ENCODE measurements around the gene DPF1. TPM values are rescaled to one million over a fixed set of nuclear protein-coding genes. Genes with fewer than 3 reads are reported as not detected.
A peak's percentile ranks its signal among the peaks of the same experiment; 100 is the strongest.

Gene DPF1
- total and polyA plus RNA-seq, 10 of the 15 experiments (the other 5 are each of a cell fraction or from before 2014, with no cell fraction given): 0.11 to 4.3 (median 2.4) TPM

- WGBS (ENCODE audit: insufficient coverage, insufficient replicate concordance, low lambda C conversion rate, missing lambda C conversion rate): 26% methylated on average over 7 of the region's 7 CpGs
- H3K36me3 ChIP-seq (ENCODE audit: control insufficient read depth in 2 of 2, insufficient read depth in 2 of 2, low read length in 1 of 2): no peaks in the 10 kb centered on the region
- no peak overlapping the region for H3K27ac ChIP-seq (ENCODE audit: control insufficient read depth, insufficient read depth)
- POLR2A ChIA-PET: no interaction called here
- RAD21 ChIA-PET (ENCODE audit: unreplicated experiment): interaction anchor here (0.8 to 1.6 kb wide), 4 partner anchors 95 to 169 kb away, joined by 3 to 4 read pairs (median 3); partner anchors contain the start of gene FAM98C
- H2AFZ ChIP-seq (ENCODE audit: control insufficient read depth, low read depth, low read length): peak overlapping the region; percentile 46; the same call in 1 of the 2 replicates
- CTCF ChIA-PET: interaction anchor here (0.6 to 2.4 kb wide), 8 partner anchors 9 to 331 kb away, joined by 3 to 15 read pairs (median 6); no protein-coding TSS in a partner anchor
- BruUV-seq (replicated peaks): no TSS peak
- H4K20me1 ChIP-seq (ENCODE audit: control insufficient read depth, insufficient read depth): no peaks in the 10 kb centered on the region
- peaks cover 1 to 2% of the 10 kb centered on the region in 2 experiments; a peak in 3 of 4 replicates for H3K27me3 ChIP-seq (replicated peaks in 1 of 2; ENCODE audit: control insufficient read depth in 2 of 2, insufficient read depth in 2 of 2, low read length in 1 of 2)
- intact Hi-C loops (cut with micrococcal nuclease; ENCODE audit: unreplicated experiment) (loop anchor here (2.0 to 5.0 kb wide), 2 partner anchors 101 to 154 kb away; partner anchors contain the start of genes CATSPERG, GGN and SPRED3), in situ Hi-C loops (cut with MboI) (loop anchor here (5.0 kb wide), 1 partner anchor 331 kb away; no protein-coding TSS in a partner anchor)
- SMC1A ChIA-PET (ENCODE audit: uncharacterized antibody, unreplicated experiment): interaction anchor here (1.4 to 1.9 kb wide), 4 partner anchors 101 to 331 kb away, joined by 5 to 14 read pairs (median 9); partner anchors contain the start of genes CATSPERG, FAM98C and PSMD8
- FAIRE-seq (peak; percentile 85), DNase-seq (ENCODE audit: low read depth, low spot score) (no peak), ATAC-seq (peak; percentile 88)
- no peaks in the 10 kb centered on the region for H3K9me3 ChIP-seq (replicated peaks; ENCODE audit: control insufficient read depth, insufficient read depth, low read length)
- H3K4me1 ChIP-seq (ENCODE audit: control insufficient read depth, insufficient read depth, low read length): no peaks in the 10 kb centered on the region
- no peaks in the 10 kb centered on the region for H3K79me2 ChIP-seq (ENCODE audit: control insufficient read depth, insufficient read depth, low read length)
- H3K4me3 ChIP-seq: no peak overlapping the region
- no peak overlapping the region for H3K9ac ChIP-seq (ENCODE audit: control insufficient read depth, insufficient read depth, low read length)
- no peak overlapping the region for H3K4me2 ChIP-seq (ENCODE audit: control insufficient read depth, insufficient read depth)
- TF ChIP-seq NR2C2 (IDR thresholded peaks at IDR 0.05; ENCODE audit: borderline replicate concordance, control insufficient read depth, insufficient read length, low read depth): no peak
- peak; percentile 64 for TF ChIP-seq PKNOX1 (IDR thresholded peaks at IDR 0.05)
- no peak for TF ChIP-seq CBFB (IDR thresholded peaks at IDR 0.05; ENCODE audit: low read depth)
- no peak for TF ChIP-seq SRF (IDR thresholded peaks at IDR 0.05; ENCODE audit: low read depth in 2 of 2, low read length in 2 of 2)
- TF ChIP-seq SPI1 (IDR thresholded peaks at IDR 0.05; ENCODE audit: borderline replicate concordance, insufficient read depth, low read depth, low read length): no peak
- TF ChIP-seq MTA3 (IDR thresholded peaks at IDR 0.05; ENCODE audit: borderline replicate concordance, low read length): no peak
- TF ChIP-seq JUNB (IDR thresholded peaks at IDR 0.05): no peak
- no peak for TF ChIP-seq REST (IDR thresholded peaks at IDR 0.05; ENCODE audit: low read depth, low read length)
- peak; percentile 91 for TF ChIP-seq SMC3 (IDR thresholded peaks at IDR 0.05; ENCODE audit: borderline replicate concordance, low read length)
- no peak for TF ChIP-seq KAT2A (conservative IDR thresholded peaks at IDR 0.05; ENCODE audit: control insufficient read depth, low read depth, low read length)
- no peak for TF ChIP-seq CHD2 (IDR thresholded peaks at IDR 0.05; ENCODE audit: borderline replicate concordance, low read depth, low read length)
- TF ChIP-seq NRF1 (conservative IDR thresholded peaks at IDR 0.05; ENCODE audit: low read depth, low read length): no peak
- TF ChIP-seq NFXL1 (IDR thresholded peaks at IDR 0.05; ENCODE audit: borderline replicate concordance): no peak
- TF ChIP-seq TBL1XR1 (IDR thresholded peaks at IDR 0.05; ENCODE audit: low read depth, low read length): no peak
- TF ChIP-seq YBX1 (IDR thresholded peaks at IDR 0.05): no peak
- no peak for TF ChIP-seq ASH2L (IDR thresholded peaks at IDR 0.05; ENCODE audit: borderline replicate concordance, low read depth)
- TF ChIP-seq RFX5 (IDR thresholded peaks at IDR 0.05; ENCODE audit: low read depth, low read length): no peak
- peak; percentile 55 for TF ChIP-seq RUNX3 (IDR thresholded peaks at IDR 0.05; ENCODE audit: low read length)
- TF ChIP-seq YY1 (IDR thresholded peaks at IDR 0.05; ENCODE audit: low read depth, low read length): peak; percentile 42; the same call in 1 of the 2 replicates
- 0 out of 4 replicates have a peak, but pooled peaks of 1 of the 2 experiments have one; percentile 9 for TF ChIP-seq BHLHE40 (IDR thresholded peaks at IDR 0.05; ENCODE audit: borderline replicate concordance in 1 of 2, low read depth in 2 of 2, low read length in 1 of 2)
- no peak for TF ChIP-seq JUND (IDR thresholded peaks at IDR 0.05; ENCODE audit: low read depth, low read length)
Measured at GRCh38 chr19:38233740-38234251, 9.8 kb upstream of the DPF1 start.
